ENCODE data around the gene UBTD1.

The UBTD1 gene

GRCh38 chr10:97563337-97563736 is 64.6 kb downstream of the UBTD1 start:
- TF ChIP-seq CTCF (IDR thresholded peaks at IDR 0.05; ENCODE audit: low read depth, low read length), result no peak
- in situ Hi-C loops (cut with HindIII; ENCODE audit: low sequenced_read_pairs), result no loop called here
- H3K4me3 ChIP-seq (ENCODE audit: low read depth, low read length), result no peak overlapping the region
- DNase-seq (ENCODE audit: low read depth, low spot score), result no peak

GRCh38 chr10:97564776-97565175 is 66.1 kb downstream of the UBTD1 start:
- no peak for DNase-seq (ENCODE audit: low read depth, low spot score)
- no peak for TF ChIP-seq CTCF (IDR thresholded peaks at IDR 0.05; ENCODE audit: low read depth, low read length)
- H3K4me3 ChIP-seq (ENCODE audit: low read depth, low read length), result no peak overlapping the region
- in situ Hi-C loops (cut with HindIII; ENCODE audit: low sequenced_read_pairs), result no loop called here

- no peak for TF ChIP-seq CTCF (IDR thresholded peaks at IDR 0.05; ENCODE audit: low read depth, low read length)
These were observed 67.7 kb downstream of the UBTD1 start for GRCh38 chr10:97566336-97566996.

GRCh38 chr10:97567891-97568290 is 69.2 kb downstream of the UBTD1 start:
- in situ Hi-C loops (cut with HindIII; ENCODE audit: low sequenced_read_pairs), result no loop called here
- DNase-seq (ENCODE audit: low read depth, low spot score), result no peak
- TF ChIP-seq CTCF (IDR thresholded peaks at IDR 0.05; ENCODE audit: low read depth, low read length), result no peak
- H3K4me3 ChIP-seq (ENCODE audit: low read depth, low read length), result no peak overlapping the region

More at GRCh38 chr10:97566336-97566996, 67.7 kb downstream of the UBTD1 start:
- no peak overlapping the region for H3K4me3 ChIP-seq (ENCODE audit: low read depth, low read length)
- no peak for DNase-seq (ENCODE audit: low read depth, low spot score)
- in situ Hi-C loops (cut with HindIII; ENCODE audit: low sequenced_read_pairs), result no loop called here

GRCh38 chr10:97570146-97570788 is 71.5 kb downstream of the UBTD1 start:
- TF ChIP-seq CTCF (IDR thresholded peaks at IDR 0.05; ENCODE audit: low read depth, low read length), result no peak
- DNase-seq (ENCODE audit: low read depth, low spot score), result no peak
- no peak overlapping the region for H3K4me3 ChIP-seq (ENCODE audit: low read depth, low read length)
- in situ Hi-C loops (cut with HindIII; ENCODE audit: low sequenced_read_pairs), result no loop called here

- TF ChIP-seq CTCF (IDR thresholded peaks at IDR 0.05; ENCODE audit: low read depth, low read length), result no peak
- no peak overlapping the region for H3K4me3 ChIP-seq (ENCODE audit: low read depth, low read length)
- in situ Hi-C loops (cut with HindIII; ENCODE audit: low sequenced_read_pairs), result no loop called here
These were observed 72.2 kb downstream of the UBTD1 start for GRCh38 chr10:97570789-97571471.

More at GRCh38 chr10:97570789-97571471, 72.2 kb downstream of the UBTD1 start:
- DNase-seq (ENCODE audit: low read depth, low spot score), result no peak
